RWPE1 (cell line): ENCODE data around the gene DOCK1.
"Not testable (repeated sequence)": the region's sequence is repeated elsewhere in the genome, so short reads cannot be mapped to it uniquely, and the experiment has no call there.

ENCODE experiments used
- CTCF ChIA-PET: fragments of 350-600 bp; sonication (Branson Sonifier 250); formaldehyde crosslinking; extraction: SDS; loops from one replicate; lab custom pipeline; 2021; lab: Yijun Ruan, JAX
- POLR2A ChIA-PET: fragments of 400-600 bp; formaldehyde crosslinking; extraction: SDS; loops from one replicate; lab custom pipeline; 2020; ENCODE audit warnings: antibody characterized with exemption; ENCODE audit not compliant: low non-redundant PET; lab: Yijun Ruan, JAX
- DNase-seq: peaks from one replicate; pipeline ENCODE4 v3.0.0; 2012; ENCODE audit warnings: low spot score
- H3K27ac ChIP-seq: fragments of 450-650 bp; 2 replicates; pipeline ENCODE4 v1.5.1; 2017
- TF ChIP-seq, protein P1 (sequence below): fragments of 450-650 bp; conservative IDR thresholded peaks from 2 replicates; pipeline ENCODE4 v1.5.1; 2017; ENCODE audit warnings: low read depth, mild to moderate bottlenecking

Gene DOCK1

DNA sequence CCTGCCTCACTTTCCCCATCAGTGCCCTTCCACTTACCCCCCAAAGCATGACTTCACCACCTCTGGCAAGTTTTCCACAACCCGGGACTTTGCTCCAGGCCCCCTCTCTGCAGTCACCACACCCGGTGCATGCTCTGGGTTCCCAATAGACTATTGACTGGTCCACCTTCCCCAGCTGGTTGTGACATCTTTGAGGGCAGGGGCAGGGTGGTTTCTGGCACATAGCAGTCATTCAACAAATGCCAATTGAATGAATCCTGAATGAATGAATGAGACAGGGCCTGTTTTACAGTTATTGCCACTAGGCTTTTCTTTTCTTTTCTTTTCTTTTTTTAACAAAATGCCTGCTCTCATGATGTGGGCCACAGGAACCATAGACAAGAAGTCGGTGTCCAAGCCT, 28.8 kb upstream of the DOCK1 start:
- POLR2A ChIA-PET = no interaction called here
- no peak overlapping the region for H3K27ac ChIP-seq
- CTCF ChIA-PET = no interaction called here
- DNase-seq = no peak
- TF ChIP-seq, protein P1, sequence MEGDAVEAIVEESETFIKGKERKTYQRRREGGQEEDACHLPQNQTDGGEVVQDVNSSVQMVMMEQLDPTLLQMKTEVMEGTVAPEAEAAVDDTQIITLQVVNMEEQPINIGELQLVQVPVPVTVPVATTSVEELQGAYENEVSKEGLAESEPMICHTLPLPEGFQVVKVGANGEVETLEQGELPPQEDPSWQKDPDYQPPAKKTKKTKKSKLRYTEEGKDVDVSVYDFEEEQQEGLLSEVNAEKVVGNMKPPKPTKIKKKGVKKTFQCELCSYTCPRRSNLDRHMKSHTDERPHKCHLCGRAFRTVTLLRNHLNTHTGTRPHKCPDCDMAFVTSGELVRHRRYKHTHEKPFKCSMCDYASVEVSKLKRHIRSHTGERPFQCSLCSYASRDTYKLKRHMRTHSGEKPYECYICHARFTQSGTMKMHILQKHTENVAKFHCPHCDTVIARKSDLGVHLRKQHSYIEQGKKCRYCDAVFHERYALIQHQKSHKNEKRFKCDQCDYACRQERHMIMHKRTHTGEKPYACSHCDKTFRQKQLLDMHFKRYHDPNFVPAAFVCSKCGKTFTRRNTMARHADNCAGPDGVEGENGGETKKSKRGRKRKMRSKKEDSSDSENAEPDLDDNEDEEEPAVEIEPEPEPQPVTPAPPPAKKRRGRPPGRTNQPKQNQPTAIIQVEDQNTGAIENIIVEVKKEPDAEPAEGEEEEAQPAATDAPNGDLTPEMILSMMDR = no peak

DNA sequence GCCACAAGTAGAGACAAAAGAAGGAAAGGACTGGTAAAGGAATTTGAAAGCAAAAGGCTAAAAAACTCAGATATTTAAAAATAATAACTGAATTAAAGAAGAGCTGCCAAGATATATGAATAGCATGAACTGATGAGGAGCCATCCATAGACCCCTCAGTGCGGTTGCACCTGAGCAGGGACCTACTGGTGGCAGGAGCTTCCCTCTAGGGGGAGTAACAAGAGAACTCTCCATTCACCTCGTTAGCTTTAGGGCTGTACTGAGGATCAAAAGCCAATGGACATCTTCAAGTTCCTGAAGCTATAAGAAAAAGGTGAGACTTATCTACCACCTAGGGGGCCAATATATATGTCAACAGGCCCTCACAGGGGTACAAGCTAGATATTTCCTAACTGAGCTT, 27.8 kb upstream of the DOCK1 start:
- TF ChIP-seq, protein P1 = no peak
- DNase-seq = no peak
- no peak overlapping the region for H3K27ac ChIP-seq
- POLR2A ChIA-PET = no interaction called here
- CTCF ChIA-PET = no interaction called here

DNA sequence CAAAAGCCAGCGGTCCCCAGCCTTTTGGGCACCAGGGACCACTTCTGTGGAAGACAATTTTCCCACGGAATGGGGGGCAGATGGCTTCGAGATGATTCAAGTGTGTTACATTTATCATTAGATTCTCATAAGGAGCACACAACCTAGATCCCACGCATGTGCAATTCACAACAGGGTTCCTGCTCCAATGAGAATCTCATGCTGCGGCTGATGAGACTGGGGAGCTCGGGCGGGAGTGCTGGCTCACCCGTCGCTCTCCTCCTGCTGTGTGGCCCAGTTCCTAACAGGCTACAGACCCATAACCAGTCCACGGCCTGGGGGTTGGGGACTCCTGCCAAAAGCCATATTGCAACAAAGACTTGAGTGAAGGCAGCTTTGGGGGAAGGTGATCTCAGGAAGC, 26.6 kb upstream of the DOCK1 start:
- H3K27ac ChIP-seq = no peak overlapping the region
- TF ChIP-seq, protein P1 = no peak
- DNase-seq = no peak
- POLR2A ChIA-PET = no interaction called here
- CTCF ChIA-PET = no interaction called here

DNA sequence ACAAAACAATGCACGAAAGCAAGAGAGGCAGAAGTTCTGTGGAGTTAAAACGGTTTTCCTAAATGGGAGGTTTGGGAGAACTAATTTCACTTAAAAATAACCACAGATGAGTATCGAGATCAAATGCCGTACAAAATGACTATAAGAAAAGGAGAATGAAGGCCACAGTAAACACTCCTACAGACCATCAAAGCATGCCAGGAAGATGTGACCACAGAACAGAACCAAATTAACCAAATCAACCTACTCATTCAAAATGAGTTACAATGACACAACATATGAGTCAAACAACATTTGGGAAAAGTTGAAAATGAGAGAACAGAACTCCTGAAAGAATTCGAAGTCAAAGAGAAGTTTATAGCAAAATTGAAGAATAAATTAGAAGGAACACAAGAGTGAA, 24.3 kb upstream of the DOCK1 start:
- H3K27ac ChIP-seq = no peak overlapping the region
- POLR2A ChIA-PET = no interaction called here
- CTCF ChIA-PET = no interaction called here
- TF ChIP-seq, protein P1 = no peak
- no peak for DNase-seq

DNA sequence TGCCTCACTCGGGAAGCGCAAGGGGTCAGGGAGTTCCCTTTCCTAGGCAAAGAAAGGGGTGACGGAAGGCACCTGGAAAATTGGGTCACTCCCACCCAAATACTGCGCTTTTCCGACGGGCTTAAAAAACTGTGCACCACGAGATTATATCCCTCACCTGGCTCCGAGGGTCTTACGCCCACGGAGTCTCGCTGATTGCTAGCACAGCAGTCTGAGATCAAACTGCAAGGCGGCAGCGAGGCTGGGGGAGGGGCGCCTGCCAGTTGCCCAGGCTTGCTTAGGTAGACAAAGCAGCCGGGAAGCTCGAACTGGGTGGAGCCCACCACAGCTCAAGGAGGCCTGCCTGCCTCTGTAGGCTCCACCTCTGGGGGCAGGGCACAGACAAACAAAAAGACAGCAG, 23.2 kb upstream of the DOCK1 start:
- CTCF ChIA-PET, POLR2A ChIA-PET, DNase-seq: not testable (repeated sequence)
- peak overlapping the region; percentile 25; the same call in 1 of the 2 replicates for H3K27ac ChIP-seq

DNA sequence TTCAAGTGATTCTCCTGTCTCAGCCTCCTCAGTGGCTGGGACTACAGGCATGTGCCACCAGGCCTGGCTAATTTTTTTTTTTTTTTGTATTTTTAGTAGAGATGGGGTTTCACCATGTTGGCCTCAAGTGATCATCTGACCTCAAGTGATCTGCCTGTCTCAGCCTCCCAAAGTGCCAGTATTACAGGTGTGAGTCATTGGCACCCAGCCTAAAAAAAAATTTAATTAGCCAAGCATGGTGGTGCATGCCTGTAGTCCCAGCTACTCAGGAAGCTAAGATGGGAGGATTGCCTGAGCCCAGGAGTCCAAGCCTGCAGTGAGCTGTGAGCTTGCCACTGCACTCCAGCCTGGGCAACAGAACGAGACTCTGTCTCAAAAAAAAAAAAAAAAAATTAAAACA, 16.8 kb upstream of the DOCK1 start:
- CTCF ChIA-PET, H3K27ac ChIP-seq, DNase-seq: not testable (repeated sequence)
- POLR2A ChIA-PET = interaction anchor here (0.6 to 0.7 kb wide), 2 partner anchors 10 to 22 kb away, joined by 4 to 5 read pairs; no protein-coding TSS in a partner anchor

DNA sequence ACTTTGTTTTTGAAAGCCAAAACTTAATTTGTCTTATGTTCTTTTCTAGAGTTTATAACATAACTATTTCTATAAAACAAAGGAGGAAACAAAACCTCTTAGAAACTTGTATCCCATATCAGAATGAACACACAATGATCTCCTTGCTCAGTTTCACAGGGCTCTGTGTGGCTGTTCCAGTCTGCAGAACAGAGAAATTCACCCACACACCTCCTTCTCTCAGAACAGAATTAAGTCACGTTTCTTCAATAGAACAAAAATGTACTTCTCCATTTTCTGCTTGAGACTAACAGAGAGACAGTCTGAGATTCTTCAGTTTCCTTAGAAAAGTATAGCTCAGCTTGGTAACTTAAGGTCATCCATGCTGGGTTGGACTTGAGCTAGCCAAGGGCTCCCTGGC, 15.8 kb upstream of the DOCK1 start:
- no peak overlapping the region for H3K27ac ChIP-seq
- POLR2A ChIA-PET = no interaction called here
- DNase-seq = no peak
- TF ChIP-seq, protein P1 = no peak
- CTCF ChIA-PET = no interaction called here

DNA sequence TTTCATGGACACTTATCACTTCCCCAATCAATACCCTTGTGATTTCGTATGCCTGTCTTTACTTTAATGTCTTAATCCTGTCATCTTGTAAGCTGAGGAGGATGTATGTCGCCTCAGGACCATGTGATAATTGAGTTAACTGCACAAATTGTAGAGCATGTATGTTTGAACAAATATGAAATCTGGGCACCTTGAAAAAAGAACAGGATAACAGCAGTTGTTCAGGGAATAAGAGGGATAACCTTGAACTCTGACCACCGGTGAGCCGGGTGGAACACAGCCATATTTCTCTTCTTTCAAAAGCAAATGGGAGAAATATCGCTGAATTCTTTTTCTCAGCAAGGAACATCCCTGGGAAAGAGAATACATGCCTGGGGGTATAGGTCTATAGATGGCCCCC, 14.4 kb upstream of the DOCK1 start:
- POLR2A ChIA-PET, CTCF ChIA-PET, H3K27ac ChIP-seq, DNase-seq: not testable (repeated sequence)
